Adrenal gland (tissue), 12 donors: ENCODE data around the gene BRPF3. TPM values are rescaled to one million over a fixed set of nuclear protein-coding genes. Genes with fewer than 3 reads are reported as not detected.

Experiments used
- DNase-seq, 7 donors: peaks; one replicate each; pipeline ENCODE4 v3.0.0-alpha.2; 2019 to 2020
- H3K27ac ChIP-seq, 5 donors: fragments of 200-600 bp; sonication (generic) in 4 of 5; 1 replicate in 3 of 5; 2 replicates in 2 of 5; pipeline versions ENCODE4 v1.5.1 to v1.8.0; 2016 to 2020; ENCODE audit warnings: mild to moderate bottlenecking in 1 of 5
- H3K27me3 ChIP-seq: fragments of 200-600 bp; 2 replicates; pipeline ENCODE4 v1.8.0; 2021
- H3K36me3 ChIP-seq, 2 donors: fragments of 200-600 bp; replicated peaks in 1 of 2; 1 replicate in 1 of 2; 2 replicates in 1 of 2; pipeline versions ENCODE4 v1.5.1 to v1.8.0; 2018 to 2022
- H3K4me1 ChIP-seq, 2 donors: fragments of 200-600 bp; replicated peaks in 1 of 2; 1 replicate in 1 of 2; 2 replicates in 1 of 2; pipeline versions ENCODE4 v1.5.1 to v1.8.0; 2018 to 2021
- H3K4me3 ChIP-seq, 4 donors: fragments of 200-600 bp; sonication (generic) in 3 of 4; one replicate each; pipeline ENCODE4 v1.5.1; 2016 to 2018
- H3K9me3 ChIP-seq, 3 donors: fragments of 200-600 bp; sonication (generic) in 1 of 3; replicated peaks in 1 of 3; 1 replicate in 2 of 3; 2 replicates in 1 of 3; pipeline versions ENCODE4 v1.5.1 to v1.8.0; 2016 to 2021
- CTCF ChIP-seq, 6 experiments: fragments of 450-650 bp in 4 of 6; fragments of 200-600 bp in 2 of 6; sonication (generic) in 1 of 6; IDR thresholded peaks; 1 replicate in 5 of 6; 2 replicates in 1 of 6; pipeline versions ENCODE4 v1.5.1 to v1.8.0; 2016 to 2021; ENCODE audit warnings: antibody characterized with exemption in 6 of 6, mild to moderate bottlenecking in 2 of 6, moderate library complexity in 1 of 6
- POLR2A ChIP-seq, 2 donors: fragments of 450-650 bp; IDR thresholded peaks; one replicate each; pipeline ENCODE4 v1.6.1; 2017; ENCODE audit warnings: antibody characterized with exemption in 2 of 2, mild to moderate bottlenecking in 2 of 2, moderate library complexity in 1 of 2
- WGBS, 4 donors: extraction: QIAGEN DNeasy Blood & Tissue Kit in 2 of 4; methylation state at CpG; one replicate each; pipeline versions ENCODE4 v1.1.5 to v1.1.7; 2013 to 2017; 5-methylcytosine and 5-hydroxymethylcytosine counted together
- intact Hi-C, 2 donors: fragments of 100-400 bp; cut with DNase I; formaldehyde crosslinking; loops; one replicate each; pipeline versions ENCODE4 v1.14.1 to v1.15.0; 2022 to 2023
- polyA plus RNA-seq, 3 donors: library from polyadenylated mRNA; stranded (reverse); fragments of 200-250 nt in 2 of 3; fragments of 350-450 nt in 1 of 3; fragmentation: Illumina TruSeq in 1 of 3; extraction: RNeasy Lipid Tissue Mini Kit (QIAGEN cat#74804) in 1 of 3; gene quantifications; one replicate each; pipeline ENCODE4 v1.2.3, GENCODE V29; 2013 to 2014
- total RNA-seq, 9 donors: library from RNA; depleted of rRNA in 4 of 9; stranded (reverse); fragments of >200 nt in 4 of 9; fragments of 120-200 nt in 1 of 9; fragmentation: NEBNext Ultra II Directional in 1 of 9; extraction: Animal tissue kit (Norgen Biotek cat#: 25700) in 1 of 9; gene quantifications; one replicate each; pipeline versions ENCODE4 v1.1.0 to v1.2.4, GENCODE V29; 2013 to 2023
- donor health status: healthy with polysubstance abuse.
- donor health status: Bipolar disorder and iron deficiency.
- donor health status: DM: yes; HTN: yes; CAD: no.
- donor health status: DM: no; HTN: no; CAD: no.
- donor health status: DM: no; HTN: no; CAD: no.
- donor health status: DM: yes; HTN: yes; CAD: no.

Gene BRPF3
- total and polyA plus RNA-seq, 12 donors = 9.8 to 111 (median 53.4) TPM

- H3K27me3 ChIP-seq = no peaks in the 10 kb centered on the region
- no peak overlapping the region for H3K4me3 ChIP-seq
- no peaks in the 10 kb centered on the region for H3K36me3 ChIP-seq
- DNase-seq = peak in 1 of 7 donors; percentile 5
- no peaks in the 10 kb centered on the region for H3K9me3 ChIP-seq
- TF ChIP-seq CTCF (IDR thresholded peaks at IDR 0.05) (no peak), POLR2A (IDR thresholded peaks at IDR 0.05) (no peak)
- intact Hi-C loops = no loop called here
- peaks cover 0 to 17% of the 10 kb centered on the region in 2 donors for H3K4me1 ChIP-seq
- WGBS, 4 donors = 77 to 86% (median 79%) methylated on average over 5 of the region's 5 CpGs
- H3K27ac ChIP-seq = no peak overlapping the region
Observed at GRCh38 chr6:36242161-36242560, 45.6 kb downstream of the BRPF3 start.

DNA sequence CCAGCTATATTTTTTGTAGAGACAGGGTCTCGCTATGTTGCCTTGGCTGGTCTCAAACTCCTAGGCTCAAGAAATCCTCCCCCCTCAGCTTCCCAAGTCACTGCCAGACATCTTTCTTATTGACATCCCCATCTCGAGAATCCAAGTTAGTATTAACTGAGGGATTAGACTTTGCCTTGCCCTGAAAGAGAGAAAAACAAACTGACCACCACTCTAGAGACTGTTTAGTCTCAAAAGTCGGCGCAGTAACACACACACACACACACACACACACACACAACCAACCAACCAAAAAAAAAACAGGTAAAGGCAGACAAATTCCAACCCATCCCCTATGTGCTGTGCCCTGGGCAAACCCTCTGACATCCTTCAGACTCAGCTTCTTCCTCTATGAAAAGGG, 46.1 kb downstream of the BRPF3 start:
- no peak for DNase-seq
- H3K4me3 ChIP-seq = no peak overlapping the region
- no peaks in the 10 kb centered on the region for H3K27me3 ChIP-seq
- WGBS, 4 donors = 87 to 100% (median 92%) methylated on average over 4 of the region's 4 CpGs
- no peak for TF ChIP-seq POLR2A (IDR thresholded peaks at IDR 0.05)
- TF ChIP-seq CTCF (IDR thresholded peaks at IDR 0.05) = no peak
- no peak overlapping the region for H3K27ac ChIP-seq
- H3K36me3 ChIP-seq = no peaks in the 10 kb centered on the region
- intact Hi-C loops = no loop called here
- no peaks in the 10 kb centered on the region for H3K9me3 ChIP-seq
- H3K4me1 ChIP-seq = peaks cover 0 to 17% of the 10 kb centered on the region in 2 donors

DNA sequence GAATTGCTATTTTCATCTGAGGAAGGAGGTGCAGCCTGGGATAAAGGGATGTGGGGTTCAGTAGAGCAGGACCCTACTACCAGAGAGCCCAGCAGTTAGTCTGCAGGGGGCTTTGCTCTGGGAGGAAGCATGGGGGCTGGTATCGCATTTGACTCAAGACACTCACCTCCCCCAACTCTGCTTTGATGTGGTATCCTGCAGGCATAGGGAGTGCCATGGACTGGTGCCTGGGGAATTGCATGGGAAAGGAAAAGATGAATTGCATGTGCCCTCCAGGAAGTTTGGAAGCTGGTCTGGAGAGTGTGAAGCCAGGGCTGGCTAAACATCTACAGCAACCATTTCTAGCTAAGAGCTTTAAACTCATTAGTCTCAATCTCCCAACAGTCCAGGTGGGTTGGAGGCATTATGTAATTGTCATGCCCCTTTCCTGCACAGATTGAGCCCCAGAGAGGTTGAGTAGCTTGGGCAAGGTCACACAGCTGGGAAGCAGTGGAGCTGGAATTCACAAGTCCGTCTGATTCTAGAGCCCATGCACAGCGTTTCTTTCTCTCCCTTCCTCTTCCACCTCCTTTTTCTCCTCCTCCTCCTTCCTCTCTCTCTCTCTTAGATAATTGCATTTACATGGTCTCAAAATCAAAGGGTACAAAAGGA, 47.1 kb downstream of the BRPF3 start:
- 81 to 89% (median 83%) methylated on average over 3 of the region's 3 CpGs for WGBS, 4 donors

GRCh38 chr6:36244641-36245280, 48.2 kb downstream of the BRPF3 start:
- no peaks in the 10 kb centered on the region for H3K27me3 ChIP-seq
- H3K9me3 ChIP-seq = no peaks in the 10 kb centered on the region
- H3K4me3 ChIP-seq = no peak overlapping the region
- TF ChIP-seq POLR2A (IDR thresholded peaks at IDR 0.05) = no peak
- no peak for TF ChIP-seq CTCF (IDR thresholded peaks at IDR 0.05)
- intact Hi-C loops = no loop called here
- no peaks in the 10 kb centered on the region for H3K36me3 ChIP-seq
- 88 to 96% (median 91%) methylated on average over 8 of the region's 8 CpGs for WGBS, 4 donors
- peak in 1 of 7 donors; percentile 46 for DNase-seq
- H3K27ac ChIP-seq = no peak overlapping the region
- H3K4me1 ChIP-seq = peaks cover 0 to 30% of the 10 kb centered on the region in 2 donors

More for the DNA sequence above, 47.1 kb downstream of the BRPF3 start:
- H3K27me3 ChIP-seq = no peaks in the 10 kb centered on the region
- DNase-seq = no peak
- no peaks in the 10 kb centered on the region for H3K36me3 ChIP-seq
- intact Hi-C loops = no loop called here
- no peak overlapping the region for H3K4me3 ChIP-seq
- peaks cover 0 to 22% of the 10 kb centered on the region in 2 donors for H3K4me1 ChIP-seq
- H3K9me3 ChIP-seq = no peaks in the 10 kb centered on the region
- no peak overlapping the region for H3K27ac ChIP-seq
- TF ChIP-seq CTCF (IDR thresholded peaks at IDR 0.05) = no peak
- TF ChIP-seq POLR2A (IDR thresholded peaks at IDR 0.05) = no peak
